SJSA1 (cell line): ENCODE measurements around the gene ZNRF2. TPM values are rescaled to one million over a fixed set of nuclear protein-coding genes. Genes with fewer than 3 reads are reported as not detected.
A peak's percentile ranks its signal among the peaks of the same experiment; 100 is the strongest.
"Not testable (repeated sequence)": the region's sequence is repeated elsewhere in the genome, so short reads cannot be mapped to it uniquely, and the experiment has no call there.

ENCODE experiments used
- DNase-seq, 2 experiments: peaks; one replicate each; pipeline ENCODE4 v3.0.0-alpha.2; 2015 to 2020; ENCODE audit warnings: low spot score in 2 of 2, low read depth in 1 of 2
- H3K27ac ChIP-seq: fragments of 250-450 bp; sonication (Bioruptor Pico); 2 replicates; pipeline ENCODE4 v1.5.1; 2020; ENCODE audit warnings: mild to moderate bottlenecking, moderate library complexity
- H3K27me3 ChIP-seq: fragments of 250-450 bp; sonication (Bioruptor Pico); replicated peaks from 2 replicates; pipeline ENCODE4 v1.5.1; 2020; ENCODE audit warnings: mild to moderate bottlenecking, moderate library complexity
- H3K36me3 ChIP-seq: fragments of 250-450 bp; sonication (Bioruptor Pico); 2 replicates; pipeline ENCODE4 v1.5.1; 2020; ENCODE audit warnings: mild to moderate bottlenecking
- H3K4me1 ChIP-seq: fragments of 250-450 bp; sonication (Bioruptor Pico); replicated peaks from 2 replicates; pipeline ENCODE4 v1.6.1; 2021; ENCODE audit warnings: mild to moderate bottlenecking
- H3K4me3 ChIP-seq: fragments of 250-450 bp; sonication (Bioruptor Pico); 2 replicates; pipeline ENCODE4 v1.5.1; 2020; ENCODE audit warnings: mild to moderate bottlenecking
- H3K9me3 ChIP-seq: fragments of 250-450 bp; sonication (Bioruptor Pico); replicated peaks from 2 replicates; pipeline ENCODE4 v1.5.1; 2020; ENCODE audit warnings: mild to moderate bottlenecking
- total RNA-seq: library from RNA; depleted of rRNA; stranded (reverse); fragments of >200 nt; shearing (Covaris generic); gene quantifications from 2 replicates; pipeline ENCODE4 v1.2.3, GENCODE V29; 2014

ZNRF2 gene
- total RNA-seq, 1 experiment from 2014 or later: 20.3 TPM

GRCh38 chr7:30380294-30380693, 95.9 kb downstream of the ZNRF2 start:
- DNase-seq: no peak
- H3K4me1 ChIP-seq: no peaks in the 10 kb centered on the region
- no peaks in the 10 kb centered on the region for H3K36me3 ChIP-seq
- no peak overlapping the region for H3K4me3 ChIP-seq
- H3K9me3 ChIP-seq: no peaks in the 10 kb centered on the region
- H3K27ac ChIP-seq: no peak overlapping the region
- no peaks in the 10 kb centered on the region for H3K27me3 ChIP-seq

GRCh38 chr7:30380824-30381223, 96.4 kb downstream of the ZNRF2 start:
- not testable (repeated sequence) for H3K27me3 ChIP-seq, H3K27ac ChIP-seq, H3K9me3 ChIP-seq, H3K36me3 ChIP-seq, DNase-seq, H3K4me1 ChIP-seq, H3K4me3 ChIP-seq

- DNase-seq: no peak
- Histone ChIP-seq H3K4me1 (no peaks in the 10 kb centered on the region), H3K4me3 (no peak overlapping the region), H3K27me3 (no peaks in the 10 kb centered on the region), H3K27ac (no peak overlapping the region), H3K9me3 (no peaks in the 10 kb centered on the region), H3K36me3 (no peaks in the 10 kb centered on the region)
Measured at GRCh38 chr7:30382607-30383006, 98.2 kb downstream of the ZNRF2 start.

- no peaks in the 10 kb centered on the region for H3K9me3 ChIP-seq
- no peaks in the 10 kb centered on the region for H3K4me1 ChIP-seq
- H3K36me3 ChIP-seq: no peaks in the 10 kb centered on the region
- DNase-seq: no peak
- no peaks in the 10 kb centered on the region for H3K27me3 ChIP-seq
- H3K4me3 ChIP-seq: no peak overlapping the region
- H3K27ac ChIP-seq: no peak overlapping the region
Measured at GRCh38 chr7:30389791-30390190, 105.4 kb downstream of the ZNRF2 start.

GRCh38 chr7:30390736-30391636, 106.6 kb downstream of the ZNRF2 start:
- no peak overlapping the region for H3K4me3 ChIP-seq
- DNase-seq: no peak

GRCh38 chr7:30391806-30392205, 107.4 kb downstream of the ZNRF2 start:
- H3K4me3 ChIP-seq: no peak overlapping the region
- no peaks in the 10 kb centered on the region for H3K9me3 ChIP-seq
- no peaks in the 10 kb centered on the region for H3K36me3 ChIP-seq
- no peak overlapping the region for H3K27ac ChIP-seq
- no peaks in the 10 kb centered on the region for H3K4me1 ChIP-seq
- no peaks in the 10 kb centered on the region for H3K27me3 ChIP-seq
- no peak for DNase-seq

More at GRCh38 chr7:30390736-30391636, 106.6 kb downstream of the ZNRF2 start:
- no peak overlapping the region for H3K27ac ChIP-seq
- H3K36me3 ChIP-seq: no peaks in the 10 kb centered on the region
- H3K9me3 ChIP-seq: no peaks in the 10 kb centered on the region
- H3K27me3 ChIP-seq: no peaks in the 10 kb centered on the region
- H3K4me1 ChIP-seq: no peaks in the 10 kb centered on the region

- Histone ChIP-seq H3K9me3 (no peaks in the 10 kb centered on the region), H3K4me3 (no peak overlapping the region), H3K36me3 (no peaks in the 10 kb centered on the region), H3K27ac (no peak overlapping the region), H3K27me3 (no peaks in the 10 kb centered on the region), H3K4me1 (no peaks in the 10 kb centered on the region)
- no peak for DNase-seq
Measured at GRCh38 chr7:30395676-30396075, 111.3 kb downstream of the ZNRF2 start.

- H3K4me3 ChIP-seq: no peak overlapping the region
- H3K27me3 ChIP-seq: no peaks in the 10 kb centered on the region
- no peak for DNase-seq
- H3K27ac ChIP-seq: no peak overlapping the region
- no peaks in the 10 kb centered on the region for H3K9me3 ChIP-seq
- no peaks in the 10 kb centered on the region for H3K36me3 ChIP-seq
- H3K4me1 ChIP-seq: no peaks in the 10 kb centered on the region
Measured at GRCh38 chr7:30396389-30396788, 112.0 kb downstream of the ZNRF2 start.

- Histone ChIP-seq H3K9me3 (no peaks in the 10 kb centered on the region), H3K27ac (no peak overlapping the region), H3K27me3 (no peaks in the 10 kb centered on the region), H3K36me3 (no peaks in the 10 kb centered on the region), H3K4me1 (no peaks in the 10 kb centered on the region), H3K4me3 (no peak overlapping the region)
- DNase-seq: no peak
Measured at GRCh38 chr7:30403477-30403876, 119.1 kb downstream of the ZNRF2 start.

- no peaks in the 10 kb centered on the region for H3K27me3 ChIP-seq
- no peaks in the 10 kb centered on the region for H3K36me3 ChIP-seq
- no peak overlapping the region for H3K27ac ChIP-seq
- no peaks in the 10 kb centered on the region for H3K9me3 ChIP-seq
- no peak for DNase-seq
- H3K4me3 ChIP-seq: no peak overlapping the region
- H3K4me1 ChIP-seq: no peaks in the 10 kb centered on the region
Measured at GRCh38 chr7:30405179-30405578, 120.8 kb downstream of the ZNRF2 start.

GRCh38 chr7:30406664-30407425, 122.4 kb downstream of the ZNRF2 start:
- H3K36me3 ChIP-seq: no peaks in the 10 kb centered on the region
- no peak overlapping the region for H3K27ac ChIP-seq
- no peaks in the 10 kb centered on the region for H3K4me1 ChIP-seq
- H3K9me3 ChIP-seq: no peaks in the 10 kb centered on the region
- H3K27me3 ChIP-seq: no peaks in the 10 kb centered on the region
- no peak overlapping the region for H3K4me3 ChIP-seq
- no peak for DNase-seq

- H3K27me3 ChIP-seq: no peaks in the 10 kb centered on the region
- no peaks in the 10 kb centered on the region for H3K9me3 ChIP-seq
- no peak overlapping the region for H3K27ac ChIP-seq
- H3K36me3 ChIP-seq: no peaks in the 10 kb centered on the region
- no peak for DNase-seq
- no peaks in the 10 kb centered on the region for H3K4me1 ChIP-seq
- H3K4me3 ChIP-seq: no peak overlapping the region
Measured at GRCh38 chr7:30411173-30411572, 126.8 kb downstream of the ZNRF2 start.

GRCh38 chr7:30411897-30412296, 127.5 kb downstream of the ZNRF2 start:
- H3K4me1 ChIP-seq: no peaks in the 10 kb centered on the region
- H3K27ac ChIP-seq: no peak overlapping the region
- no peak for DNase-seq
- no peaks in the 10 kb centered on the region for H3K9me3 ChIP-seq
- H3K36me3 ChIP-seq: no peaks in the 10 kb centered on the region
- H3K27me3 ChIP-seq: no peaks in the 10 kb centered on the region
- no peak overlapping the region for H3K4me3 ChIP-seq

GRCh38 chr7:30412782-30413504, 128.5 kb downstream of the ZNRF2 start:
- no peaks in the 10 kb centered on the region for H3K4me1 ChIP-seq
- no peak overlapping the region for H3K4me3 ChIP-seq
- DNase-seq: peak; percentile 53 to 71
- no peak overlapping the region for H3K27ac ChIP-seq
- H3K36me3 ChIP-seq: no peaks in the 10 kb centered on the region
- H3K27me3 ChIP-seq: no peaks in the 10 kb centered on the region
- H3K9me3 ChIP-seq: no peaks in the 10 kb centered on the region
